Suprapubic skin (tissue), 4 donors: ENCODE measurements around the gene PHACTR1. TPM values are rescaled to one million over a fixed set of nuclear protein-coding genes. Genes with fewer than 3 reads are reported as not detected.

Source experiments
- DNase-seq, 2 donors: peaks; one replicate each; pipeline ENCODE4 v3.0.0-alpha.2; 2019; ENCODE audit warnings: low spot score in 2 of 2
- H3K27ac ChIP-seq: fragments of 200-600 bp; sonication (generic); one replicate; pipeline ENCODE4 v1.5.1; 2019
- H3K27me3 ChIP-seq: fragments of 200-600 bp; sonication (generic); one replicate; pipeline ENCODE4 v1.5.1; 2019
- H3K36me3 ChIP-seq: fragments of 200-600 bp; sonication (generic); one replicate; pipeline ENCODE4 v1.5.1; 2019
- H3K4me1 ChIP-seq: fragments of 200-600 bp; sonication (generic); one replicate; pipeline ENCODE4 v1.5.1; 2019
- H3K4me3 ChIP-seq: fragments of 200-600 bp; sonication (generic); one replicate; pipeline ENCODE4 v1.5.1; 2019; ENCODE audit warnings: mild to moderate bottlenecking
- H3K9me3 ChIP-seq: fragments of 200-600 bp; sonication (generic); one replicate; pipeline ENCODE4 v1.5.1; 2019
- CTCF ChIP-seq, 2 donors: fragments of 200-600 bp in 1 of 2; fragments of 450-650 bp in 1 of 2; sonication (generic) in 1 of 2; IDR thresholded peaks; one replicate each; pipeline ENCODE4 v1.5.1; 2016 to 2019; ENCODE audit warnings: antibody characterized with exemption in 2 of 2, mild to moderate bottlenecking in 1 of 2, moderate library complexity in 1 of 2
- EP300 ChIP-seq: sonication (generic); formaldehyde crosslinking; IDR thresholded peaks from one replicate; pipeline ENCODE4 v1.6.1; 2017; ENCODE audit warnings: antibody characterized with exemption
- POLR2A ChIP-seq, 2 donors: fragments of 450-650 bp; IDR thresholded peaks; one replicate each; pipeline ENCODE4 v1.6.1; 2017; ENCODE audit warnings: antibody characterized with exemption in 2 of 2, mild to moderate bottlenecking in 2 of 2, moderate library complexity in 2 of 2
- POLR2AphosphoS5 ChIP-seq, 3 donors: sonication (generic); formaldehyde crosslinking; IDR thresholded peaks; one replicate each; pipeline ENCODE4 v1.6.1; 2017; ENCODE audit warnings: antibody characterized with exemption in 3 of 3
- whole genome bisulfite sequencing: methylation state at CpG from one replicate; pipeline ENCODE4 v1.1.5; 2018; 5-methylcytosine and 5-hydroxymethylcytosine counted together
- total RNA-seq, 4 donors: library from RNA; depleted of rRNA; stranded (reverse); fragments of >200 nt; gene quantifications; one replicate each; pipeline ENCODE4 v1.1.0, GENCODE V29; 2016

The PHACTR1 gene
- total RNA-seq, 4 donors from 2014 or later = 4.0 to 8.2 (median 6.4) TPM

DNA sequence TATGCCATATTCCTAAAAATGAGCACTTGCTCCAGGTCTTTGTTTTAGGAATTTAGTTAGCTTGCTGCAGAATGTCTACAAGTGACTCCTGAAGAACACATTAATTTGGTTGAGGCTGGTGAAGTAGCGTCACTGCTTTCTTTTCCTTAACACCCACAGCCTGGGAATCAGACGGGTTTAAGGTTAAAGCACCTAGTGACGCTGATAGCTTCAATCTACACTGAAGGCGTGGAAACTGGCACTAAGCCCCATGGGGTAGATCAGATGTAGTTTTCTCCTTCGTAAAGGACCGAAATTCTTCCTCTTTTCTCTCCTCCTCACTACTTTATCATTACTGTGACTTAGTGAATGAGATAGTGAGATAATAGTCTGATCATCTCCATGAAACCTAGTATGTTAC is 521.5 kb downstream of the PHACTR1 start:
- TF ChIP-seq CTCF (IDR thresholded peaks at IDR 0.05) (no peak), POLR2A (IDR thresholded peaks at IDR 0.05) (no peak), POLR2AphosphoS5 (IDR thresholded peaks at IDR 0.05) (no peak), EP300 (no peak)
- DNase-seq = no peak
- no peaks in the 10 kb centered on the region for H3K36me3 ChIP-seq
- H3K4me3 ChIP-seq = no peak overlapping the region
- H3K27me3 ChIP-seq = no peaks in the 10 kb centered on the region
- WGBS = 94% methylated on average over 6 of the region's 6 CpGs
- no peaks in the 10 kb centered on the region for H3K4me1 ChIP-seq
- no peaks in the 10 kb centered on the region for H3K9me3 ChIP-seq
- H3K27ac ChIP-seq = no peak overlapping the region

DNA sequence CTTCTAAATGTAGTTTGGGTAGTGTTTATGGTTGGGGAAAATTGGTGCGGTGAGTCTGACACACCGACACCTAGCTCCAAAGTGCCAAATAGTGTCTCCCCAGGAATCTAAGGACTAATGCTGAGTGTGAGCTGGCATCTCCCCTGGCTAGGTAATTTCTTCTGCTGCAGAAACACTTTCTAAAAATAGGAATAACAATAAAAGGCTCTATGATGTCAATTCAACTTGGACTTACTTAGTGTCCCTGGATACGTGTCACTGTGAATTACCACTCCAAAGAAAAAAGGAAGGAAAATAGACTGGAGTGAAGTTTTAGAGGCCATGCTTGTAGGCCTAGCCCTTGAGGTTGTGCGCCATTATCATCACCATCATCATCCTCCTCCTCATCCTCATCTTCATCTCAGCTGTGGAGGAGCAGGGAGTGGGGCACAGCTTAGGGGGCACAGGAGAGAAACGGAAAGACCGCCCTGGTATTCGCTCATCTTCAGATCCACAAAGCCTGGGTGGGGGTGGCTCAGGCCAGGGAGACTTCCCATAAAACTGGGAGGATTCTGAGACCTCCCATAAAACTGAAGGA is 522.2 kb downstream of the PHACTR1 start:
- H3K27ac ChIP-seq = no peak overlapping the region
- TF ChIP-seq CTCF (IDR thresholded peaks at IDR 0.05) (no peak), POLR2A (IDR thresholded peaks at IDR 0.05) (no peak), EP300 (no peak), POLR2AphosphoS5 (IDR thresholded peaks at IDR 0.05) (no peak)
- no peak for DNase-seq
- no peaks in the 10 kb centered on the region for H3K4me1 ChIP-seq
- 90% methylated on average over 7 of the region's 7 CpGs for WGBS
- no peak overlapping the region for H3K4me3 ChIP-seq
- no peaks in the 10 kb centered on the region for H3K36me3 ChIP-seq
- H3K27me3 ChIP-seq = no peaks in the 10 kb centered on the region
- no peaks in the 10 kb centered on the region for H3K9me3 ChIP-seq

GRCh38 chr6:13239530-13240455 is 523.2 kb downstream of the PHACTR1 start:
- Histone ChIP-seq H3K36me3 (no peaks in the 10 kb centered on the region), H3K4me1 (no peaks in the 10 kb centered on the region), H3K9me3 (no peaks in the 10 kb centered on the region), H3K27ac (no peak overlapping the region), H3K4me3 (no peak overlapping the region), H3K27me3 (no peaks in the 10 kb centered on the region)
- 81% methylated on average over 9 of the region's 9 CpGs for WGBS
- no peak for DNase-seq
- TF ChIP-seq POLR2A (IDR thresholded peaks at IDR 0.05) (no peak), EP300 (no peak), POLR2AphosphoS5 (IDR thresholded peaks at IDR 0.05) (no peak), CTCF (IDR thresholded peaks at IDR 0.05) (no peak)

DNA sequence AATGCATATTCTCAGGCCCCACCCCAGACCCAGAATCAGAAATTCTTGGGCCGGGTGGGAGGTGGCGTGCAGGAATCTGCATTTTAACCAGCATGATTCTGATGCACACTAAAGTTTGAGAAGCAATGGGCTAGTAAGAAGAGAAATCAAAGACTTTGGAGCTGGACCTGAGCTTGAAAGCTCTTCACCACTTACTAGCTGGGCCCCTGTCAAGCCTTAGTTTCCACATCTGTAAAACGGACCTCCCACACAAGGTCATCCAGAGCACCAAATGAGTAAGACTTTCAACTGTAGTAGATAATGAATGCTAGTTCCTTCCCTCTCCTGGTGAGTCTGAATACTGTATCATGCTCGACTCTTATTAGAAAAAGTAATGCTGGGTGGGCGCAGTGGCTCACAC is 524.8 kb downstream of the PHACTR1 start:
- Histone ChIP-seq H3K36me3 (no peaks in the 10 kb centered on the region), H3K9me3 (no peaks in the 10 kb centered on the region), H3K27me3 (no peaks in the 10 kb centered on the region), H3K4me3 (no peak overlapping the region), H3K27ac (no peak overlapping the region), H3K4me1 (no peaks in the 10 kb centered on the region)
- DNase-seq = no peak
- WGBS = 100% methylated on average over 5 of the region's 5 CpGs
- TF ChIP-seq POLR2AphosphoS5 (IDR thresholded peaks at IDR 0.05) = no peak
- TF ChIP-seq POLR2A (IDR thresholded peaks at IDR 0.05) = no peak
- TF ChIP-seq CTCF (IDR thresholded peaks at IDR 0.05) = no peak
- TF ChIP-seq EP300 = no peak

DNA sequence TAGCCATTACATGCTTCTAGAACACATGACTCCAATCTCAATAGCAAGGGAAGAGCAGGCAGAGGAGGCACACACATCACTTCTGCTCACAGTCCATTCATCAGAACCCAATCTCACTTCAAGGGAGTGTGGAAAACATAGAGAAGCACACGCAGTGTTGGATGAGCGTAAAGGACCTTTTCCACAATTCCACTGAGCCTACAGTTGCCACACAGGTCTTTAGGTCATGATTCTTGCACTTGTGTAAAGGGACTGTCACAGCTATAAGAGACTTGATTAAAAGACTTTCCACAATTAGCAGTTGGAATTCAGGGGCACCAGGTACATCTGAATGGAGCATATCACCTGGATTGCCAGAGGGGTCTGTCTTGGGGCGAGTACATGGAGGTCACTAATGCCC is 525.6 kb downstream of the PHACTR1 start:
- no peaks in the 10 kb centered on the region for H3K9me3 ChIP-seq
- H3K36me3 ChIP-seq = no peaks in the 10 kb centered on the region
- no peak for DNase-seq
- H3K27me3 ChIP-seq = no peaks in the 10 kb centered on the region
- 93% methylated on average over 3 of the region's 3 CpGs for WGBS
- no peak overlapping the region for H3K4me3 ChIP-seq
- no peaks in the 10 kb centered on the region for H3K4me1 ChIP-seq
- H3K27ac ChIP-seq = no peak overlapping the region
- no peak for TF ChIP-seq CTCF (IDR thresholded peaks at IDR 0.05)
- no peak for TF ChIP-seq EP300
- TF ChIP-seq POLR2A (IDR thresholded peaks at IDR 0.05) = no peak
- TF ChIP-seq POLR2AphosphoS5 (IDR thresholded peaks at IDR 0.05) = no peak
